H1 (cell line): ENCODE results near the gene TEX11. TPM values are rescaled to one million over a fixed set of nuclear protein-coding genes. Genes with fewer than 3 reads are reported as not detected.
A peak's percentile ranks its signal among the peaks of the same experiment; 100 is the strongest.

Experiments used
- CTCF ChIA-PET: fragments of 300-600 bp; sonication (Branson Sonifier 250); formaldehyde crosslinking; loops from one replicate; lab custom pipeline; 2021; ENCODE audit not compliant: partially characterized antibody; lab: Charles Lee
- POLR2A ChIA-PET: fragments of 300-600 bp; sonication (Branson Sonifier 250); formaldehyde crosslinking; loops from one replicate; lab custom pipeline; 2021; ENCODE audit warnings: inconsistent platforms; ENCODE audit not compliant: partially characterized antibody; lab: Charles Lee
- DNase-seq, 2 experiments: peaks; one replicate each; pipeline versions ENCODE4 v3.0.0 to v3.0.0-alpha.2; 2010 to 2022; ENCODE audit warnings: low spot score in 2 of 2, low read depth in 1 of 2, mixed read lengths in 1 of 2
- FAIRE-seq: peaks from 2 replicates; lab custom pipeline; 2011; peaks lifted over from hg19 to GRCh38; lab: Jason Lieb, UNC
- H2AFZ ChIP-seq: 2 replicates; pipeline ENCODE4 v1.8.1; 2012; ENCODE audit warnings: low read length, inconsistent platforms
- H2AK5ac ChIP-seq: 2 replicates; pipeline ENCODE4 v1.6.1; 2013; ENCODE audit warnings: low read depth, low read length
- H2BK120ac ChIP-seq: replicated peaks from 2 replicates; pipeline ENCODE3; 2013; ENCODE audit warnings: low read depth, low read length, inconsistent platforms
- H2BK12ac ChIP-seq: 2 replicates; pipeline ENCODE4 v1.6.1; 2013; ENCODE audit warnings: low read depth, low read length
- H2BK15ac ChIP-seq: 2 replicates; pipeline ENCODE4 v1.6.1; 2013; ENCODE audit warnings: low read length
- H2BK20ac ChIP-seq: 2 replicates; pipeline ENCODE4 v1.6.1; 2013; ENCODE audit warnings: low read length
- H2BK5ac ChIP-seq: 2 replicates; pipeline ENCODE4 v1.6.1; 2013; ENCODE audit warnings: low read depth, low read length
- H3K14ac ChIP-seq: 2 replicates; pipeline ENCODE4 v1.6.1; 2013; ENCODE audit warnings: inconsistent platforms; ENCODE audit not compliant: insufficient read length
- H3K18ac ChIP-seq: 2 replicates; pipeline ENCODE4 v1.6.1; 2013; ENCODE audit warnings: low read length; ENCODE audit errors: extremely low read depth
- H3K23ac ChIP-seq: 2 replicates; pipeline ENCODE4 v1.6.1; 2013; ENCODE audit warnings: inconsistent platforms; ENCODE audit not compliant: insufficient read length
- H3K23me2 ChIP-seq: 2 replicates; pipeline ENCODE4 v1.6.1; 2013; ENCODE audit warnings: low read depth, low read length
- H3K27ac ChIP-seq: 2 replicates; pipeline ENCODE4 v1.6.1; 2011; ENCODE audit warnings: low read depth, low read length, inconsistent platforms
- H3K27me3 ChIP-seq, 4 experiments: replicated peaks in 1 of 4; 1 replicate in 1 of 4; 2 replicates in 3 of 4; pipeline versions ENCODE4 v1.6.1 to v1.8.1; 2011 to 2013; ENCODE audit warnings: low read length in 3 of 4, mild to moderate bottlenecking in 3 of 4, inconsistent platforms in 2 of 4, mixed read lengths in 2 of 4, moderate library complexity in 1 of 4; ENCODE audit not compliant: control insufficient read depth in 3 of 4, insufficient read depth in 3 of 4; ENCODE audit errors: extremely low read depth in 1 of 4
- H3K36me3 ChIP-seq, 4 experiments: 2 replicates each; pipeline versions ENCODE4 v1.6.1 to v1.8.1; 2011 to 2013; ENCODE audit warnings: mild to moderate bottlenecking in 4 of 4, low read length in 3 of 4, moderate library complexity in 2 of 4, control low read depth in 1 of 4, inconsistent platforms in 1 of 4; ENCODE audit not compliant: insufficient read depth in 4 of 4, control insufficient read depth in 2 of 4
- H3K4ac ChIP-seq: replicated peaks from 2 replicates; pipeline ENCODE3; 2013; ENCODE audit warnings: low read length, low read depth, mixed read lengths, inconsistent platforms; ENCODE audit not compliant: insufficient read length
- H3K4me1 ChIP-seq, 4 experiments: replicated peaks in 1 of 4; 1 replicate in 1 of 4; 2 replicates in 3 of 4; pipeline versions ENCODE4 v1.6.1 to v1.8.1; 2011 to 2013; ENCODE audit warnings: low read length in 3 of 4, inconsistent platforms in 2 of 4, mixed read lengths in 1 of 4; ENCODE audit not compliant: insufficient read depth in 4 of 4, control insufficient read depth in 3 of 4
- H3K4me2 ChIP-seq, 2 experiments: 2 replicates each; pipeline versions ENCODE4 v1.6.1 to v1.8.1; 2011 to 2013; ENCODE audit warnings: low read depth in 2 of 2, low read length in 2 of 2, control low read depth in 1 of 2, inconsistent platforms in 1 of 2, mild to moderate bottlenecking in 1 of 2; ENCODE audit not compliant: insufficient read depth in 1 of 2
- H3K4me3 ChIP-seq, 4 experiments: fragments of 200-600, 300-600 bp in 1 of 4; sonication (generic), shearing (Covaris generic), sonication (Bioruptor Twin) in 1 of 4; 2 replicates each; pipeline versions ENCODE4 v1.5.1 to v1.8.1; 2011 to 2016; ENCODE audit warnings: low read length in 4 of 4, low read depth in 3 of 4, control low read depth in 2 of 4, inconsistent platforms in 2 of 4, mild to moderate bottlenecking in 2 of 4, mixed read lengths in 1 of 4, moderate library complexity in 1 of 4; ENCODE audit not compliant: insufficient read depth in 2 of 4; ENCODE audit errors: extremely low read depth in 1 of 4
- H3K56ac ChIP-seq: replicated peaks from 2 replicates; pipeline ENCODE3; 2013; ENCODE audit warnings: low read depth, mild to moderate bottlenecking, mixed read lengths, low read length, inconsistent platforms; ENCODE audit not compliant: insufficient read length
- H3K79me1 ChIP-seq: 2 replicates; pipeline ENCODE4 v1.6.1; 2013; ENCODE audit warnings: low read depth, low read length, control low read depth
- H3K79me2 ChIP-seq, 2 experiments: 2 replicates each; pipeline versions ENCODE4 v1.6.1 to v1.8.1; 2012 to 2013; ENCODE audit warnings: low read length in 2 of 2, mild to moderate bottlenecking in 2 of 2, inconsistent platforms in 1 of 2; ENCODE audit not compliant: insufficient read depth in 2 of 2, control insufficient read depth in 1 of 2
- H3K9ac ChIP-seq, 4 experiments: replicated peaks in 1 of 4; 1 replicate in 1 of 4; 2 replicates in 3 of 4; pipeline versions ENCODE4 v1.6.1 to v1.8.1; 2011 to 2013; ENCODE audit warnings: low read depth in 3 of 4, low read length in 3 of 4, control low read depth in 2 of 4, mild to moderate bottlenecking in 2 of 4, moderate library complexity in 2 of 4, inconsistent platforms in 1 of 4; ENCODE audit errors: extremely low read depth in 1 of 4
- H3K9me3 ChIP-seq, 2 experiments: 2 replicates each; pipeline versions ENCODE4 v1.6.1 to v1.8.1; 2012 to 2013; ENCODE audit warnings: mild to moderate bottlenecking in 2 of 2, moderate library complexity in 2 of 2, control low read depth in 1 of 2, inconsistent platforms in 1 of 2, low read depth in 1 of 2, low read length in 1 of 2, mixed read lengths in 1 of 2; ENCODE audit not compliant: insufficient read depth in 2 of 2
- H4K20me1 ChIP-seq, 2 experiments: replicated peaks in 1 of 2; 2 replicates each; pipeline versions ENCODE3 to v1.8.1; 2011 to 2013; ENCODE audit warnings: inconsistent platforms in 2 of 2, low read length in 2 of 2, mild to moderate bottlenecking in 1 of 2; ENCODE audit not compliant: insufficient read depth in 2 of 2, control insufficient read depth in 1 of 2
- H4K5ac ChIP-seq: 2 replicates; pipeline ENCODE4 v1.6.1; 2013; ENCODE audit warnings: low read length, low read depth, mixed read lengths, inconsistent platforms; ENCODE audit not compliant: insufficient read length
- H4K8ac ChIP-seq: 2 replicates; pipeline ENCODE4 v1.8.0; 2013; ENCODE audit warnings: mild to moderate bottlenecking, moderate library complexity, low read length, inconsistent platforms; ENCODE audit not compliant: insufficient read depth; ENCODE audit errors: extremely low read depth
- H4K91ac ChIP-seq: replicated peaks from 2 replicates; pipeline ENCODE3; 2013; ENCODE audit warnings: low read length, mixed read lengths, inconsistent platforms; ENCODE audit not compliant: insufficient read length
- BCL11A ChIP-seq, 2 experiments: IDR thresholded peaks; one replicate each; pipeline ENCODE4 v1.6.1; 2011; ENCODE audit warnings: low read depth in 2 of 2, low read length in 2 of 2, mild to moderate bottlenecking in 2 of 2
- CEBPB ChIP-seq: IDR thresholded peaks from 2 replicates; pipeline ENCODE4 v1.6.1; 2012; ENCODE audit warnings: low read depth, low read length
- KDM5A ChIP-seq: fragments of 200-600 bp; IDR thresholded peaks from 2 replicates; pipeline ENCODE4 v1.7.1; 2012; ENCODE audit warnings: mild to moderate bottlenecking, low read length, inconsistent platforms, mixed read lengths
- RBBP5 ChIP-seq: IDR thresholded peaks from 2 replicates; pipeline ENCODE4 v1.7.1; 2012; ENCODE audit warnings: low read depth, mild to moderate bottlenecking, inconsistent platforms, low read length, moderate library complexity, borderline replicate concordance
- WGBS, 2 experiments: shearing (Covaris generic) in 1 of 2; methylation state at CpG; one replicate each; pipeline versions ENCODE4 v1.1.6 to v1.1.7; 2013 to 2015; ENCODE audit warnings: low lambda C conversion rate in 2 of 2, mixed read lengths in 2 of 2, inconsistent platforms in 1 of 2, low coverage in 1 of 2, missing lambda C conversion rate in 1 of 2; ENCODE audit not compliant: insufficient replicate concordance in 2 of 2, insufficient coverage in 1 of 2, insufficient read length in 1 of 2; ENCODE audit errors: extremely low coverage in 1 of 2, missing lambda C conversion rate in 1 of 2; 5-methylcytosine and 5-hydroxymethylcytosine counted together
- polyA plus RNA-seq, 7 experiments: library from polyadenylated mRNA; depleted of rRNA in 3 of 7; stranded (reverse) in 5 of 7; unstranded in 2 of 7; fragments of >200 nt in 5 of 7; fragments of 200-250 nt in 2 of 7; gene quantifications; 1 replicate in 5 of 7; 2 replicates in 1 of 7; 4 replicates in 1 of 7; pipeline versions ENCODE4 v1.2.1 to v1.2.3, GENCODE V29; 2011 to 2013; ENCODE audit warnings: missing spikeins in 2 of 7, mixed read lengths in 2 of 7
- total RNA-seq: library from RNA; stranded (reverse); fragmentation: NEBNext Ultra II Directional; extraction: Animal tissue kit (Norgen Biotek cat#: 25700); gene quantifications from 2 replicates; pipeline ENCODE4 v1.2.1, GENCODE V29; 2021

Gene TEX11
- total and polyA plus RNA-seq, 2 of the 8 experiments (the other 6 are each of a cell fraction or from before 2014, with no cell fraction given), result 0.11 to 0.74 TPM

- no peak overlapping the region for H3K14ac ChIP-seq
- H2BK5ac ChIP-seq, result no peak overlapping the region; the same call in 1 of the 2 replicates
- H3K23ac ChIP-seq, result no peak overlapping the region
- H2AK5ac ChIP-seq, result no peak overlapping the region; the same call in 1 of the 2 replicates
- H3K27me3 ChIP-seq, result no peaks in the 10 kb centered on the region
- ChIA-PET CTCF (interaction anchor here (1.2 kb wide), 2 partner anchors 14 to 48 kb away, joined by 5 read pairs; no protein-coding TSS in a partner anchor), POLR2A (interaction anchor here (0.7 to 3.7 kb wide), 3 partner anchors 8 to 420 kb away, joined by 3 to 32 read pairs (median 4); partner anchors contain the start of gene SLC7A3)
- peak; percentile 13 for FAIRE-seq
- no peak for DNase-seq
- H3K4ac ChIP-seq, result no peak overlapping the region
- no peaks in the 10 kb centered on the region for H3K23me2 ChIP-seq
- no peak overlapping the region for H4K91ac ChIP-seq
- H4K8ac ChIP-seq, result no peak overlapping the region
- H4K20me1 ChIP-seq, result no peaks in the 10 kb centered on the region
- H4K5ac ChIP-seq, result peak overlapping the region; percentile 72
- no peak overlapping the region for H2AFZ ChIP-seq
- H2BK15ac ChIP-seq, result no peak overlapping the region
- peaks cover 5 to 37% (median 23%) of the 10 kb centered on the region in 4 experiments; a peak in 7 of 8 replicates for H3K36me3 ChIP-seq
- H3K18ac ChIP-seq, result no peak overlapping the region
- no peaks in the 10 kb centered on the region for H3K9me3 ChIP-seq
- H3K4me3 ChIP-seq, result peak overlapping the region in 1 of 4 experiments; percentile 48; a peak in 3 of 8 replicates
- TF ChIP-seq RBBP5, result no peak
- no peak for TF ChIP-seq BCL11A (IDR thresholded peaks at IDR 0.05; ENCODE audit: low read depth in 2 of 2, low read length in 2 of 2)
- no peak for TF ChIP-seq KDM5A
- 0 out of 2 replicates have a peak, but pooled peaks have one; percentile 21 for TF ChIP-seq CEBPB
- WGBS, 2 experiments, result 0% methylated on average over 4 of the region's 5 CpGs; no CpG with 5 or more reads in 1 of the 2 experiments
- peak overlapping the region; percentile 70; the same call in 1 of the 2 replicates for H3K27ac ChIP-seq
- H3K9ac ChIP-seq, result peak overlapping the region in 2 of 4 experiments; percentile 61 to 71; a peak in 2 of 7 replicates
- H3K4me1 ChIP-seq, result peaks cover 0 to 3% (median 1%) of the 10 kb centered on the region in 4 experiments; a peak in 4 of 7 replicates
- no peak overlapping the region for H2BK120ac ChIP-seq
- H3K79me2 ChIP-seq, result peaks cover 0 to 4% of the 10 kb centered on the region in 2 experiments; a peak in 2 of 4 replicates
- H2BK20ac ChIP-seq, result no peak overlapping the region
- H3K4me2 ChIP-seq, result peak overlapping the region; percentile 42 to 51
- H3K79me1 ChIP-seq, result peaks cover 4% of the 10 kb centered on the region
- no peak overlapping the region for H3K56ac ChIP-seq
- no peak overlapping the region for H2BK12ac ChIP-seq
Observed at GRCh38 chrX:70922774-70923473, 14.4 kb upstream of the TEX11 start.
